Keratinocyte (primary cell): ENCODE measurements around the gene TCTN2.

Source experiments
- EZH2 ChIP-seq: IDR thresholded peaks from one replicate; pipeline ENCODE4 v1.6.1; 2012; ENCODE audit warnings: inconsistent platforms, mild to moderate bottlenecking, low read length, moderate library complexity
- TF ChIP-seq, protein P1 (sequence below), 3 experiments: IDR thresholded peaks in 1 of 3; conservative IDR thresholded peaks in 1 of 3; optimal IDR thresholded peaks in 1 of 3; 2 replicates in 2 of 3; 3 replicates in 1 of 3; pipeline versions ENCODE3 to v1.5.1; 2011; ENCODE audit warnings: low read length in 3 of 3, mild to moderate bottlenecking in 3 of 3, moderate library complexity in 2 of 3, control low read depth in 1 of 3, inconsistent platforms in 1 of 3; ENCODE audit not compliant: insufficient read depth in 2 of 3; ENCODE audit errors: extremely low read depth in 1 of 3

DNA sequence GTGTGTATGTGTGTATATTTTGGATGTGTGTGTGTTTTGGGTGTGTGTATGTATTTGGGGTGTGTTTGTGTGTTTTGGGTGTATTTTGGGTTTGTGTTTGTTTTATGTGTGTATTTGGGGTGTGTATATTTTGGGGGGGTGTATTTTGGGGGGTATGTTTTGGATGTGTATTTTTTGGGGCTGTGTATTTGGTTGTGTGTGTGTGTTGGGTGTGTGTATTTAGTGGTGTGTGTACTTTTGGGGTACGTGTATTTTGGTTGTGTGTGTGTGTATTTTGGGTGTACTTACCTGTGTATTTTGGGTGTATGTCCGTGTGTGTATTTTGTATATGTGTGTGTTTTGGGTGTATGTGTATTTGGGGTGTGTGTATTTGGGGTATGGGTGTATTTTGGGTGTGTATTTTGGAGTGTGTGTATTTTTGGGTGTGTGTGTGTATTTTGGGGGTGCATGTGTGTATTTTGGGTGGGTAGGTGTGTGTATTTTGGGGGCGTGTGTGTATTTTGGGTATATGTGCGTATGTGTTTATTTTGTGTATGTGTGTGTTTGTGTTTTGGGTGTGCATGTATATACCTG, 16.7 kb upstream of the TCTN2 start:
- TF ChIP-seq, protein P1, sequence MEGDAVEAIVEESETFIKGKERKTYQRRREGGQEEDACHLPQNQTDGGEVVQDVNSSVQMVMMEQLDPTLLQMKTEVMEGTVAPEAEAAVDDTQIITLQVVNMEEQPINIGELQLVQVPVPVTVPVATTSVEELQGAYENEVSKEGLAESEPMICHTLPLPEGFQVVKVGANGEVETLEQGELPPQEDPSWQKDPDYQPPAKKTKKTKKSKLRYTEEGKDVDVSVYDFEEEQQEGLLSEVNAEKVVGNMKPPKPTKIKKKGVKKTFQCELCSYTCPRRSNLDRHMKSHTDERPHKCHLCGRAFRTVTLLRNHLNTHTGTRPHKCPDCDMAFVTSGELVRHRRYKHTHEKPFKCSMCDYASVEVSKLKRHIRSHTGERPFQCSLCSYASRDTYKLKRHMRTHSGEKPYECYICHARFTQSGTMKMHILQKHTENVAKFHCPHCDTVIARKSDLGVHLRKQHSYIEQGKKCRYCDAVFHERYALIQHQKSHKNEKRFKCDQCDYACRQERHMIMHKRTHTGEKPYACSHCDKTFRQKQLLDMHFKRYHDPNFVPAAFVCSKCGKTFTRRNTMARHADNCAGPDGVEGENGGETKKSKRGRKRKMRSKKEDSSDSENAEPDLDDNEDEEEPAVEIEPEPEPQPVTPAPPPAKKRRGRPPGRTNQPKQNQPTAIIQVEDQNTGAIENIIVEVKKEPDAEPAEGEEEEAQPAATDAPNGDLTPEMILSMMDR (optimal IDR thresholded peaks at IDR 0.05 in 1 of 3, IDR thresholded peaks at IDR 0.05 in 1 of 3, conservative IDR thresholded peaks at IDR 0.05 in 1 of 3; ENCODE audit: extremely low read depth in 1 of 3, insufficient read depth in 2 of 3, low read length in 3 of 3) = no peak
- TF ChIP-seq EZH2 = no peak
